Adrenal gland (tissue), 12 donors: ENCODE data around the gene VPS13D. TPM values are rescaled to one million over a fixed set of nuclear protein-coding genes. Genes with fewer than 3 reads are reported as not detected.

Experiments used
- DNase-seq, 7 donors: peaks; one replicate each; pipeline ENCODE4 v3.0.0-alpha.2; 2019 to 2020
- H3K27ac ChIP-seq, 5 donors: fragments of 200-600 bp; sonication (generic) in 4 of 5; 1 replicate in 3 of 5; 2 replicates in 2 of 5; pipeline versions ENCODE4 v1.5.1 to v1.8.0; 2016 to 2020; ENCODE audit warnings: mild to moderate bottlenecking in 1 of 5
- H3K27me3 ChIP-seq: fragments of 200-600 bp; 2 replicates; pipeline ENCODE4 v1.8.0; 2021
- H3K36me3 ChIP-seq, 2 donors: fragments of 200-600 bp; replicated peaks in 1 of 2; 1 replicate in 1 of 2; 2 replicates in 1 of 2; pipeline versions ENCODE4 v1.5.1 to v1.8.0; 2018 to 2022
- H3K4me1 ChIP-seq, 2 donors: fragments of 200-600 bp; replicated peaks in 1 of 2; 1 replicate in 1 of 2; 2 replicates in 1 of 2; pipeline versions ENCODE4 v1.5.1 to v1.8.0; 2018 to 2021
- H3K4me3 ChIP-seq, 4 donors: fragments of 200-600 bp; sonication (generic) in 3 of 4; one replicate each; pipeline ENCODE4 v1.5.1; 2016 to 2018
- H3K9me3 ChIP-seq, 3 donors: fragments of 200-600 bp; sonication (generic) in 1 of 3; replicated peaks in 1 of 3; 1 replicate in 2 of 3; 2 replicates in 1 of 3; pipeline versions ENCODE4 v1.5.1 to v1.8.0; 2016 to 2021
- POLR2A ChIP-seq, 2 donors: fragments of 450-650 bp; IDR thresholded peaks; one replicate each; pipeline ENCODE4 v1.6.1; 2017; ENCODE audit warnings: antibody characterized with exemption in 2 of 2, mild to moderate bottlenecking in 2 of 2, moderate library complexity in 1 of 2
- WGBS, 4 donors: extraction: QIAGEN DNeasy Blood & Tissue Kit in 2 of 4; methylation state at CpG; one replicate each; pipeline versions ENCODE4 v1.1.5 to v1.1.7; 2013 to 2017; 5-methylcytosine and 5-hydroxymethylcytosine counted together
- intact Hi-C, 2 donors: fragments of 100-400 bp; cut with DNase I; formaldehyde crosslinking; loops; one replicate each; pipeline versions ENCODE4 v1.14.1 to v1.15.0; 2022 to 2023
- polyA plus RNA-seq, 3 donors: library from polyadenylated mRNA; stranded (reverse); fragments of 200-250 nt in 2 of 3; fragments of 350-450 nt in 1 of 3; fragmentation: Illumina TruSeq in 1 of 3; extraction: RNeasy Lipid Tissue Mini Kit (QIAGEN cat#74804) in 1 of 3; gene quantifications; one replicate each; pipeline ENCODE4 v1.2.3, GENCODE V29; 2013 to 2014
- total RNA-seq, 9 donors: library from RNA; depleted of rRNA in 4 of 9; stranded (reverse); fragments of >200 nt in 4 of 9; fragments of 120-200 nt in 1 of 9; fragmentation: NEBNext Ultra II Directional in 1 of 9; extraction: Animal tissue kit (Norgen Biotek cat#: 25700) in 1 of 9; gene quantifications; one replicate each; pipeline versions ENCODE4 v1.1.0 to v1.2.4, GENCODE V29; 2013 to 2023
- TF ChIP-seq, protein P1 (sequence below), 6 experiments: fragments of 450-650 bp in 4 of 6; fragments of 200-600 bp in 2 of 6; sonication (generic) in 1 of 6; IDR thresholded peaks; 1 replicate in 5 of 6; 2 replicates in 1 of 6; pipeline versions ENCODE4 v1.5.1 to v1.8.0; 2016 to 2021; ENCODE audit warnings: antibody characterized with exemption in 6 of 6, mild to moderate bottlenecking in 2 of 6, moderate library complexity in 1 of 6
- donor health status: healthy with polysubstance abuse.
- donor health status: Bipolar disorder and iron deficiency.
- donor health status: DM: yes; HTN: yes; CAD: no.
- donor health status: DM: no; HTN: no; CAD: no.
- donor health status: DM: no; HTN: no; CAD: no.
- donor health status: DM: yes; HTN: yes; CAD: no.

Gene VPS13D
- total and polyA plus RNA-seq, 12 donors, result 17.0 to 62.3 (median 39.9) TPM

DNA sequence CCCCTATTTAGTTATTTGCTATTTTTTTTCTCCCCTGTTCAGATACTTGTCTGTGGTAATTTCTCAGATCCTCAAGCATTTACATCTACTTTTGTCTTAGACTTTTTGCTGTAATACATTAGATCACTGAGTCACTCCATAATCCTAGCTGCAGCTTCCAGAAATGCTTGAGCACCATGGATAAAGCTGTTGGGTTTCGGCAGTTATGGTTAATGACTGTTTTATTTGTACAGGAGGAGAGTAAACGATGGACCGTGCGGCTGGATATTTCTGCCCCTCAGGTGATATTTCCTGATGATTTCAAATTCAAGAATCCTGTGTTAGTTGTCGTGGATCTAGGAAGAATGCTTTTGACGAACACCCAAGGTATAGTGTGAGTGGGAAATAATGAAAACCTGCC, 42.9 kb downstream of the VPS13D start:
- Histone ChIP-seq H3K4me1 (no peaks in the 10 kb centered on the region), H3K4me3 (no peak overlapping the region), H3K9me3 (no peaks in the 10 kb centered on the region), H3K27me3 (no peaks in the 10 kb centered on the region), H3K27ac (no peak overlapping the region), H3K36me3 (peaks cover 0 to 87% of the 10 kb centered on the region in 2 donors)
- DNase-seq, result no peak
- no peak for TF ChIP-seq POLR2A (IDR thresholded peaks at IDR 0.05)
- TF ChIP-seq, protein P1, sequence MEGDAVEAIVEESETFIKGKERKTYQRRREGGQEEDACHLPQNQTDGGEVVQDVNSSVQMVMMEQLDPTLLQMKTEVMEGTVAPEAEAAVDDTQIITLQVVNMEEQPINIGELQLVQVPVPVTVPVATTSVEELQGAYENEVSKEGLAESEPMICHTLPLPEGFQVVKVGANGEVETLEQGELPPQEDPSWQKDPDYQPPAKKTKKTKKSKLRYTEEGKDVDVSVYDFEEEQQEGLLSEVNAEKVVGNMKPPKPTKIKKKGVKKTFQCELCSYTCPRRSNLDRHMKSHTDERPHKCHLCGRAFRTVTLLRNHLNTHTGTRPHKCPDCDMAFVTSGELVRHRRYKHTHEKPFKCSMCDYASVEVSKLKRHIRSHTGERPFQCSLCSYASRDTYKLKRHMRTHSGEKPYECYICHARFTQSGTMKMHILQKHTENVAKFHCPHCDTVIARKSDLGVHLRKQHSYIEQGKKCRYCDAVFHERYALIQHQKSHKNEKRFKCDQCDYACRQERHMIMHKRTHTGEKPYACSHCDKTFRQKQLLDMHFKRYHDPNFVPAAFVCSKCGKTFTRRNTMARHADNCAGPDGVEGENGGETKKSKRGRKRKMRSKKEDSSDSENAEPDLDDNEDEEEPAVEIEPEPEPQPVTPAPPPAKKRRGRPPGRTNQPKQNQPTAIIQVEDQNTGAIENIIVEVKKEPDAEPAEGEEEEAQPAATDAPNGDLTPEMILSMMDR (IDR thresholded peaks at IDR 0.05), result no peak
- 92 to 95% (median 93%) methylated on average over 6 of the region's 6 CpGs for WGBS, 4 donors
- intact Hi-C loops, result loop anchor here in 1 of 2 donors (10.0 kb wide), 1 partner anchor 382 kb away; no protein-coding TSS in a partner anchor

DNA sequence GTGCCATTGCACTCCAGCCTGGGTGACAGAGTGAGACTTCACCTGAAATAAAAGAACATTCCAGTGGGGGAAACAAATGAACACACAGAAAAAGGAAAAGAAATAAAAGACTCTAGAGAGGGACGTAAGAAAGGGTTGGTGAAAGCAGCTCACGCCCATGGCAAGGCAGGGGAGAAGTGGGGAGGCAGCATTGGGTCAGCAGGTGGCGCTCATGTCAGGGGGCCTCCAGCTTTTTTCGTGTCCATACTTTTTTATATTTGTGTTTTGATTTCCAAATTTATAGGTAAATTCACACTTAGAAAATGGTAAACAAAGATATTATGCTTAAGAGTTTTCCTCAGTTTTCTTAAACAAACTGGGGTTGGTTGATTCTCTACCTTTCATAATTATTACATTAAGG, 45.5 kb downstream of the VPS13D start:
- intact Hi-C loops, result loop anchor here in 1 of 2 donors (10.0 kb wide), 1 partner anchor 379 kb away; no protein-coding TSS in a partner anchor
- peaks cover 0 to 85% of the 10 kb centered on the region in 2 donors for H3K36me3 ChIP-seq
- H3K9me3 ChIP-seq, result no peaks in the 10 kb centered on the region
- peak in 5 of 7 donors; percentile 10 to 39 (median 34) for DNase-seq
- no peaks in the 10 kb centered on the region for H3K27me3 ChIP-seq
- no peaks in the 10 kb centered on the region for H3K4me1 ChIP-seq
- H3K4me3 ChIP-seq, result no peak overlapping the region
- no peak overlapping the region for H3K27ac ChIP-seq
- TF ChIP-seq, protein P1 (IDR thresholded peaks at IDR 0.05), result peak; percentile 31 to 62 (median 43)
- TF ChIP-seq POLR2A (IDR thresholded peaks at IDR 0.05), result no peak
- 57 to 71% (median 63%) methylated on average over 4 of the region's 4 CpGs for WGBS, 4 donors

DNA sequence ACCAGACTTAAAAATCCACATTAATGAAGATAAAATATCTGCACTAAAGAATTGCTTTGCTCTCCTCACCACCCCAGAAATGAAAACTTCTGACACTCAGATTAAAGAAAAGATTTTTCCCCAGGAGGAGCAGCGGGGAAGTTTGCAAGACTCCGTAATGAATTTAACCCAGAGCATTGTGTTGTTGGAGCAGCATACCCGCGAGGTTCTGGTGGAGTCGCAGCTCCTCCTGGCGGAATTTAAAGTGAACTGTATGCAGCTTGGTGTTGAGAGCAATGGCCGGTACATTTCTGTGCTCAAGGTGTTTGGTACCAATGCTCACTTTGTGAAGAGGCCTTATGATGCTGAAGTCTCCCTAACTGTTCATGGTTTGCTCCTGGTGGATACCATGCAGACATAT, 46.4 kb downstream of the VPS13D start:
- WGBS, 4 donors, result 70 to 85% (median 81%) methylated on average over 6 to 7 of the region's 7 CpGs
- Histone ChIP-seq H3K36me3 (peaks cover 0 to 76% of the 10 kb centered on the region in 2 donors), H3K27ac (no peak overlapping the region)

DNA sequence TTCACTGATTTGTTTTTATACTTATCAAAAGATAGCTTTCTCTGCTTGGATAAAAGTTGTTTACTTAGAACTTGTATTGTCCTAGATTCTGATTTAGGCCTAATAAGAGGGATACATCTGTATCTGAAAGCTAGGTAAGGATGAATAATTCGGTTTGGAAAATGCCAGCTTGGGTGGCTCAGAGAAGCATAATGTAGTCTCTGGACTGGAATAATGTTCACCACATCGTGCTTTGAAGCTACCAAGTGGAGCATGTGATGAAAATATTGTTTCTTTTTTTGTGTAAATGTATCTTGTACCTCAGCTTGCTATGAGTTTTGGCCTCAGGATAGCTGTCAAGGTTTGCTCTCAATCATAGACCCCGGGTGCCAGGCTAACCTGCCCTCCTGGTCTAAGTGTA, 49.2 kb downstream of the VPS13D start:
- Histone ChIP-seq H3K9me3 (no peaks in the 10 kb centered on the region), H3K4me3 (no peak overlapping the region), H3K27me3 (no peaks in the 10 kb centered on the region), H3K27ac (no peak overlapping the region), H3K36me3 (peaks cover 0 to 82% of the 10 kb centered on the region in 2 donors), H3K4me1 (no peaks in the 10 kb centered on the region)
- DNase-seq, result no peak
- WGBS, 4 donors, result 92 to 97% (median 94%) methylated on average over 3 of the region's 3 CpGs
- intact Hi-C loops, result loop anchor here in 1 of 2 donors (10.0 kb wide), 1 partner anchor 376 kb away; no protein-coding TSS in a partner anchor
- no peak for TF ChIP-seq POLR2A (IDR thresholded peaks at IDR 0.05)
- TF ChIP-seq, protein P1 (IDR thresholded peaks at IDR 0.05), result no peak

More for the DNA sequence above, 46.4 kb downstream of the VPS13D start:
- Histone ChIP-seq H3K4me1 (no peaks in the 10 kb centered on the region), H3K9me3 (no peaks in the 10 kb centered on the region), H3K4me3 (no peak overlapping the region), H3K27me3 (no peaks in the 10 kb centered on the region)
- TF ChIP-seq, protein P1 (IDR thresholded peaks at IDR 0.05), result peak in 5 of 6 experiments; percentile 12 to 48 (median 36)
- TF ChIP-seq POLR2A (IDR thresholded peaks at IDR 0.05), result no peak
- intact Hi-C loops, result loop anchor here in 1 of 2 donors (10.0 kb wide), 1 partner anchor 379 kb away; no protein-coding TSS in a partner anchor
- peak in 3 of 7 donors; percentile 4 to 58 (median 23) for DNase-seq
